Measurements from ENCODE around the gene PHKG2. TPM values are rescaled to one million over a fixed set of nuclear protein-coding genes. Genes with fewer than 3 reads are reported as not detected.

Gene PHKG2
- polyA plus RNA-seq, 2 of the 4 experiments (the other 2 are of a cell fraction): 28.0 to 37.3 TPM

- POLR2A ChIA-PET: interaction anchor here (0.5 to 0.7 kb wide), 2 partner anchors 24 to 899 kb away, joined by 3 to 4 read pairs; no protein-coding TSS in a partner anchor
- no peak for ATAC-seq
- Histone ChIP-seq H3K4me2 (no peak overlapping the region), H3K27ac (no peak overlapping the region), H3K4me3 (no peak overlapping the region), H3K9me3 (no peaks in the 10 kb centered on the region), H3K4me1 (no peaks in the 10 kb centered on the region)
- TF ChIP-seq HEYL (CRISPR knock-in tag; IDR thresholded peaks at IDR 0.05): no peak
- no peak for TF ChIP-seq HES2 (IDR thresholded peaks at IDR 0.05)
- no peak for TF ChIP-seq PBX3 (IDR thresholded peaks at IDR 0.05)
- TF ChIP-seq BCL3 (IDR thresholded peaks at IDR 0.05): no peak
- TF ChIP-seq JUN (IDR thresholded peaks at IDR 0.05): 0 out of 5 replicates have a peak, but pooled peaks of 1 of the 2 experiments have one; percentile 13
- no peak for TF ChIP-seq RAD21 (conservative IDR thresholded peaks at IDR 0.05 in 1 of 2, IDR thresholded peaks at IDR 0.05 in 1 of 2)
- CTCF ChIA-PET: interaction anchor here (0.7 to 2.1 kb wide), 8 partner anchors 9 to 30 kb away, joined by 3 to 6 read pairs (median 4); partner anchors contain the start of gene PHKG2
- no peak for DNase-seq (ENCODE audit: low read depth in 1 of 2, low spot score in 1 of 2)
- no peak for FAIRE-seq
- 96% methylated on average over 12 of the region's 12 CpGs for WGBS (ENCODE audit: missing lambda C conversion rate)
Measured at GRCh38 chr16:30723725-30724355, 24.4 kb upstream of the PHKG2 start.

- ChIA-PET CTCF (interaction anchor here (0.7 to 1.8 kb wide), 3 partner anchors 10 to 68 kb away, joined by 3 to 4 read pairs (median 4); no protein-coding TSS in a partner anchor), POLR2A (interaction anchor here (0.5 to 0.7 kb wide), 2 partner anchors 23 to 900 kb away, joined by 3 to 4 read pairs; no protein-coding TSS in a partner anchor)
- TF ChIP-seq SREBF2 (IDR thresholded peaks at IDR 0.05) (no peak), JUNB (IDR thresholded peaks at IDR 0.05) (no peak), POLR2A (IDR thresholded peaks at IDR 0.05; ENCODE audit: low read length) (no peak), PBX3 (IDR thresholded peaks at IDR 0.05) (no peak), HES2 (IDR thresholded peaks at IDR 0.05) (no peak), EP300 (IDR thresholded peaks at IDR 0.05) (no peak), MAZ (IDR thresholded peaks at IDR 0.05; ENCODE audit: borderline replicate concordance, low read depth, low read length) (no peak), HEYL (CRISPR knock-in tag; IDR thresholded peaks at IDR 0.05) (no peak), RAD21 (conservative IDR thresholded peaks at IDR 0.05 in 1 of 2, IDR thresholded peaks at IDR 0.05 in 1 of 2) (no peak), RCOR1 (IDR thresholded peaks at IDR 0.05; ENCODE audit: low read depth, low read length) (no peak), FOXS1 (CRISPR knock-in tag; IDR thresholded peaks at IDR 0.05) (no peak), JUN (IDR thresholded peaks at IDR 0.05) (no peak), TP53 (CRISPR knock-in tag; IDR thresholded peaks at IDR 0.05) (no peak), BCL3 (IDR thresholded peaks at IDR 0.05) (no peak), HOXB5 (CRISPR knock-in tag; IDR thresholded peaks at IDR 0.05) (no peak), POLR2AphosphoS2 (conservative IDR thresholded peaks at IDR 0.05; ENCODE audit: low read length) (no peak), ESRRA (IDR thresholded peaks at IDR 0.05; ENCODE audit: borderline replicate concordance, low read length) (no peak), PHF8 (IDR thresholded peaks at IDR 0.05; ENCODE audit: borderline replicate concordance, low read depth) (no peak), NPAS2 (CRISPR knock-in tag; IDR thresholded peaks at IDR 0.05; ENCODE audit: borderline replicate concordance) (no peak)
- H3K4me3 ChIP-seq: no peak overlapping the region
- H3K9me3 ChIP-seq: no peaks in the 10 kb centered on the region
- no peak for DNase-seq (ENCODE audit: low read depth in 1 of 2, low spot score in 1 of 2)
- no peak overlapping the region for H3K4me2 ChIP-seq
- H3K4me1 ChIP-seq: no peaks in the 10 kb centered on the region
- no peak for FAIRE-seq
- no peak overlapping the region for H3K27ac ChIP-seq
- ATAC-seq: no peak; a peak in 1 of 6 replicates
- WGBS (ENCODE audit: missing lambda C conversion rate): 95% methylated on average over 23 of the region's 23 CpGs
Measured at GRCh38 chr16:30724641-30725417, 23.4 kb upstream of the PHKG2 start.

Measured in A549 (cell line).